Stimulated activated naive CD4-positive, alpha-beta T cell (primary cell): ENCODE measurements around the gene PLXND1.
"Not testable (repeated sequence)": the region's sequence is repeated elsewhere in the genome, so short reads cannot be mapped to it uniquely, and the experiment has no call there.

ENCODE experiments used
- DNase-seq, 6 experiments: peaks; one replicate each; lab custom pipeline; 2025; lab: John Stamatoyannopoulos, UW

PLXND1 gene

GRCh38 chr3:129606636-129607390 lies at the start of gene PLXND1:
PLXND1 (minus strand) TSS chr3:129606676; CDS start chr3:129606639, 37 bp downstream.
- peak in 5 of 6 experiments; percentile 18 to 38 (median 33) for DNase-seq

DNA sequence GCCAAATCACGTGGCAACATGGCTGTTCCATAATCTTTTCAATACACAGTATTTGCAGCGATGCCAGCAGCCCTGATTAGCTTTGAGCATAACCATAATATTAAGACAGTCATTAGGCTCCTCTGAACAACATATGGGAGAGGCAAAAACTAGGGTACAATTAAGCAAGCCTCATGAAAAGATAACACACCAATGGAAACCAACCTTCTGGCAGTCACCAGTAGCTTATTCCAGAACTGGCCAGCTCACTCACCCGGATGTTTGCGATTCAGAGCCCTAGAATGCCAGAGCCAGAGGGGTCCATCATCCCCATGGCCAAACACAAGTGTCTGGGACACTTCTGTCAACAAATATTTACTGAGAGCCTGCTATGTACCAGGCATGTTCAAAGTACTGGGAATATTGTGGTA lies 48.8 kb upstream of the PLXND1 start:
- no peak for DNase-seq

DNA sequence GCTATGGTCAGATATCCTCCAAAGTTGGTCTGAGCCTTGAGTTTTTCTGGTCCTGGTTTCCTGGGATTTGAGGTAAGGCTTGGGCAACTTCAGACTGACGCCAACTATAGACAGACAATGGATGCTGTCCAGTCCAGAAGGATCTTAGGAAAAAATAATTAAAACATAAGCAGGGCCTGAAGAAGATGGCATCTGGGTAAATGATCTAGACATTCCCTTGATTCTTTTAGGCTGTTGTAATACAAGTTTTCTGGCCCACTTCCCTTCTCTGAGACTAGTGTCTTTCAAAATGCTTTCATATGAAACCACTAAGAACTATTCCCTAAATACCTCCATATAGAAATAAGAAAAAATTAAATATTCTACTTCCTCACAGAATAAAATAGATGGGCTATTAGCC lies 47.7 kb upstream of the PLXND1 start:
- DNase-seq = no peak

DNA sequence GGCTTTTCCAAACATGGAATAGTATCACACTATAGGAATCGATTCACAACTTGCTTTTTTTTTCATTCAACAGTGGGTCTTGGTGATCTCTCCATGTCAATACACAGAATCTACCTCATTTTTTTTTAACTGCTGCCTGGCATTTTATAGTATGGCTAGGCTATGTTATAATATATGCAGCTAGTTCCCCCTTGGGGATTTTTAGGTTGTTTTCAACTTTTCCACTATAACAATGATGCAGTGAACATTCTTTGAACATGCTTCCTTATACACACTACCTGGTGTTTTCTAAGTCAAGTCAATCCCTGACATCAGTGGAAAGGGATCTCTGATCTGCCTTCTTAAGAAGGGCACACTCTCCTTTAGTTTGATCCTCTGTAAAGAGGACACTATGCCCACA lies 46.5 kb upstream of the PLXND1 start:
- DNase-seq = no peak

- DNase-seq = no peak
These were observed 45.1 kb upstream of the PLXND1 start for GRCh38 chr3:129651435-129652202.

- peak in 4 of 6 experiments; percentile 9 to 50 (median 35) for DNase-seq
These were observed 43.9 kb upstream of the PLXND1 start for GRCh38 chr3:129650256-129650872.

DNA sequence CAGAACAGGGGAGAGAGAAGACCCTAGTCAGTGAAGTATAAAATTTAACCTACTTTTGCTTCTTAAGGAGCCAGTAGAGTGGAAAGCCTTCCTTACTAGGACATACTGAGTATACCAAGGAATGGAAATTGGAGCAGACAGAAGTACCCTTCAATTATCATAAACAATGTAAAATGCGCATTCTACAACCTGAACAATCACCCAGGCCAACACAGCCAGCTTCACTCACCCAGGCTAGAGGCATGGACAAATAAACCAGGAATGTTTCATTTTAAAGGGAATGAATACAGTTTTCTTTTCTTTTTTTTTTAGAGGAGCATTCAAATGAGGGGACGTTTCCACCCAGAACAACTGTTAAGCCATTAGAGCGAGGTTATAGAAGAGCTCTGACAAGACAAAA lies 41.9 kb upstream of the PLXND1 start:
- DNase-seq = no peak

GRCh38 chr3:129645286-129645685 lies 38.8 kb upstream of the PLXND1 start:
- DNase-seq = no peak

DNA sequence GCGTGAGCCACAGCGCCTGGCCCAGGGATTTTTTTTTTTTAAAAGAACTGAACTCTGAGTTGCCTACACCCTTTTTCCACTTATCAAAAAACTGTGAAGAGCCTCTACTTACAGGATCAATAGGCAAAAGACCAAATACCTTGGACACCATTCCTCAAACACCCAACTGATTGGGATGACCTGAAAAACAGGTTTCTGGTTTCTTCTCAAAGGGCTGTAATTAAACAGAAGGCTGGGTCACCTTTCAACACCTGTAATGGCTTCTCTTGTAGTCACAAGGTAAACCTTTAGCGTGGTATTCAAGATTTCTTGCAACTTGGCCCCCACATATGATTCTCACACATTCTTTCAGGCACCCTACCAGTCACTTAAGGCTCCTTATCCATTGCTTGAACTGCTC lies 38.4 kb upstream of the PLXND1 start:
- no peak for DNase-seq

DNA sequence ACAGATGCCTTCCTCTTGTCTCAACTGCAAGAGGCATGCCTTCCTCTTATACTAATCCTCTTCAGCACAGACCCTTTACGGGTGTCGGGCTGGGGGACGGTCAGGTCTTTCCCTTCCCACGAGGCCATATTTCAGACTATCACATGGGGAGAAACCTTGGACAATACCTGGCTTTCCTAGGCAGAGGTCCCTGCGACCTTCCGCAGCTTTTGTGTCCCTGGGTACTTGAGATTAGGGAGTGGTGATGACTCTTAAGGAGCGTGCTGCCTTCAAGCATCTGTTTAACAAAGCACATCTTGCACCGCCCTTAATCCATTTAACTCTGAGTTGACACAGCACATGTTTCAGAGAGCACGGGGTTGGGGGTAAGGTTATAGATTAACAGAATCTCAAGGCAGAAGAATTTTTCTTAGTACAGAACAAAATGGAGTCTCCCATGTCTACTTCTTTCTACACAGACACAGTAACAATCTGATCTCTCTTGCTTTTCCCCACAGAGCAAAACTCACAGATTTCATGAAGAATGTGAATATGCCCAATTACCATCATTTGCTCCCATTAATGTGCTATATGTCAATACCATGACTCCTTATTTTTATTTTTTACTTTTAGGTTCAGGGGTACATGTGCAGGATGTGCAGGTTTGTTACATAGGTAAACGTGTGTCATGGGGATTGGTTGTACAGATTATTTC lies 35.2 kb upstream of the PLXND1 start:
- DNase-seq = not testable (repeated sequence)

- not testable (repeated sequence) for DNase-seq
These were observed 34.5 kb upstream of the PLXND1 start for GRCh38 chr3:129640985-129641384.

- no peak for DNase-seq
These were observed 32.0 kb upstream of the PLXND1 start for GRCh38 chr3:129638481-129638880.

- DNase-seq = no peak
These were observed 29.6 kb upstream of the PLXND1 start for GRCh38 chr3:129636082-129636481.

- DNase-seq = no peak
These were observed 29.2 kb upstream of the PLXND1 start for GRCh38 chr3:129635656-129636055.

DNA sequence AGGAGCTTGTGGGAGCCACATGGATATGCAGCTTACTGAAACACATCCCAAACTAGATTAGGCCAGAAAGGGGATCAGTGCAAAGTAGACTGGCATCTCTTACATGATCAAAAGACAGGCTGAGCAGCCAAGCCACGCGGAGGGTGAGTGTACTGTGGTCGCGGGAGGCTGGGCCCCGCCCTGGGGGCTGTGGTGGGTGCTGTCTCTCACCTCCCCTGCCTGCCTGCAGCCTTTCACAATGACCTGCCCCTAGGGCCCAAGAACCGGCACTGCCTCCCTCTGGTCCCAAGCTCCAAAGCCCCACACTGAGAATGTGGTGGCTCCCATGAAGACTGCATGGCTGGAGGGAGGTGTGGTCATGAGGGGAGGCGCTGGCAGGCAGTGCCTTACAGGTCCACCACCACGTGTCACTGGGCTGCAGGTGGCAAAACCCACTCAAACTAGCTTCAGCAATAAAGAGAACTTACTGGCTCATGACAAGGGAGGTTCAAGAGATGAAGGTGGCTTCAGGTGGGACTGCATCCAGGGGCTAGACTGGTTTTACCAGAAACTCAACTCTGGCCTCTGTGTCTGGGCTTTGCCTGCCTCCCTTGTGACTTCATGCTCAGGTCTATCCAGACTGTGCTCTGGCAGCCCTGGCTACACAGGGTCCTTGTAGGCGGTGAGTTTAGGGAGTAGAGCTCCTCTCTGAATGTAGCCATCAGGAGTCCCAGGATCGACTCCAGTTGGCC lies 27.4 kb upstream of the PLXND1 start:
- no peak for DNase-seq

- DNase-seq = no peak
These were observed 26.5 kb upstream of the PLXND1 start for GRCh38 chr3:129632977-129633376.

DNA sequence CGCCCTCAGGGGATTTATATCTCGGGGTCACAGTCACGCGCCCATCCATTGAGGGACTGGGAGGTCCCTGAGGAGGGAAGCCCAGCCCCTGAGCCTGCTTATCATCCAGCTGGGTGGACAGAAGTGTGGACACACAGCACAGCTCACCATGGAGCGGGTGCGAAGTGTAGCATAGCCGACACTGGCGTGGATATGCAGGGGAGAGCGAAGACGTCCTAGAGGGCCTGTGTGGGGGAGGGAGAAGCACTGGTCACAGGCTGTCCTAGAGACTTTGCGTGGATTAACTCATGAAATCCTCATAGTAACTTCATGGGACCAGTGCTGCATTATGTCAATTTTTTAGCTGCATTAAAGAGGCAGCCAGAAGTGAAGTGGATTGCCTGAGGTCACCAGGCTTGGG lies 26.1 kb upstream of the PLXND1 start:
- DNase-seq = no peak

- no peak for DNase-seq
These were observed 25.6 kb upstream of the PLXND1 start for GRCh38 chr3:129632056-129632455.

GRCh38 chr3:129629011-129629410 lies 22.5 kb upstream of the PLXND1 start:
- DNase-seq = no peak

GRCh38 chr3:129628169-129628522 lies 21.7 kb upstream of the PLXND1 start:
- no peak for DNase-seq

DNA sequence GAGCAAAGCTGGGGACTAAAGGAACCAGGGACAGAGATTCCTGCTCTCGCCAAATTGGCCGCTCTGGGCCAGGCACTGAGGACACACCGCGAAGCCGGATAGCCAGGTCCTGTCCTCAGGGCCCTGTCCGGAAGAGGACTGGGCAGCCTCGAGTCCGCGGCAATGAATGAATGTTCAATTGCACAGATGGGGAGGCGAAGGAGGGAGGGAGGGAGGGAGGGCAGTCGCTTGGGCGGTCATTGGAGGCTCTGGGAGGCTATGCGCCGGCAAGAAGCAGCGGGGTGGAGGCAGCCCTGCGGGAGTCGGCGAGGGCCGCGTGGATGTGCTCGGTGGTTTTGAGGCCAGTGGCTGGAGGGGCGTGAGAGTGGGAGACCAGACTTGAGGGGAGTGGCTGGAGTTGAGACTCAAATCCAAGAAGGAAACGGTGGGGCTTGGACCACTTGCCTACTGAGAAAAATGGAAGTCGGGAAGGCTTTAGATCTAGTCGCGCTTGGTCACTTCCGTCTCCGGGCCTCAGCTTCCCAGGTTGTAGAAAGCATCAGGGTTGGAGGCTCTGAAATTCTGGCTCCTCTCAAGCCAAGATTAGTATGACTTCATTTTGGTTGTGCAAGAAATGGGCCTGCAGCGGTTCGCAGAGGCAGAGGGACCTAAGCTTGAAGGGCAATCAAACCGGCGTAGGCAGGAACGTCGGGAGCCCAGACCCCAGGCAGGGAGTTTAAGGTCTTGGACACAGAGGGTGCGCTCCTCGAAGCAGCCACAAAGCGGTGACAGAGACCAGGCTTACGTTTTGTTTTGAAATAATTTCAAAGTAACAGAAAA lies 21.1 kb upstream of the PLXND1 start:
- peak; percentile 44 to 74 (median 56) for DNase-seq
